ENCODE data around the gene CTIF.

The CTIF gene

GRCh38 chr18:48566589-48566988, 27.8 kb downstream of the CTIF start:
- Histone ChIP-seq H3K9me3 (ENCODE audit: control insufficient read depth, insufficient read depth, low read length) (no peaks in the 10 kb centered on the region), H3K4me1 (ENCODE audit: control insufficient read depth, insufficient read depth, low read length) (no peaks in the 10 kb centered on the region), H3K4me3 (ENCODE audit: low read length) (no peak overlapping the region), H3K27ac (ENCODE audit: low read length) (no peak overlapping the region), H3K27me3 (ENCODE audit: control insufficient read depth, insufficient read depth, low read length) (no peaks in the 10 kb centered on the region), H3K36me3 (ENCODE audit: control insufficient read depth, insufficient read depth, low read length) (no peaks in the 10 kb centered on the region)
- DNase-seq (ENCODE audit: low read depth, low spot score) = no peak
- no CpG with 5 or more reads among the region's 1 CpG for WGBS (ENCODE audit: insufficient coverage, insufficient read length)

- Histone ChIP-seq H3K4me3 (ENCODE audit: low read length) (no peak overlapping the region), H3K27me3 (ENCODE audit: control insufficient read depth, insufficient read depth, low read length) (no peaks in the 10 kb centered on the region), H3K4me1 (ENCODE audit: control insufficient read depth, insufficient read depth, low read length) (no peaks in the 10 kb centered on the region), H3K36me3 (ENCODE audit: control insufficient read depth, insufficient read depth, low read length) (no peaks in the 10 kb centered on the region), H3K9me3 (ENCODE audit: control insufficient read depth, insufficient read depth, low read length) (no peaks in the 10 kb centered on the region), H3K27ac (ENCODE audit: low read length) (no peak overlapping the region)
- no CpG with 5 or more reads among the region's 3 CpGs for WGBS (ENCODE audit: insufficient coverage, insufficient read length)
- no peak for DNase-seq (ENCODE audit: low read depth, low spot score)
Measured at GRCh38 chr18:48567388-48567787, 28.6 kb downstream of the CTIF start.

GRCh38 chr18:48569139-48569914, 30.5 kb downstream of the CTIF start:
- WGBS (ENCODE audit: insufficient coverage, insufficient read length) = no CpG with 5 or more reads among the region's 9 CpGs
- Histone ChIP-seq H3K36me3 (ENCODE audit: control insufficient read depth, insufficient read depth, low read length) (no peaks in the 10 kb centered on the region), H3K4me1 (ENCODE audit: control insufficient read depth, insufficient read depth, low read length) (peaks cover 1% of the 10 kb centered on the region), H3K9me3 (ENCODE audit: control insufficient read depth, insufficient read depth, low read length) (no peaks in the 10 kb centered on the region), H3K27ac (ENCODE audit: low read length) (no peak overlapping the region), H3K4me3 (ENCODE audit: low read length) (no peak overlapping the region), H3K27me3 (ENCODE audit: control insufficient read depth, insufficient read depth, low read length) (no peaks in the 10 kb centered on the region)
- no peak for DNase-seq (ENCODE audit: low read depth, low spot score)

GRCh38 chr18:48569915-48570264, 31.1 kb downstream of the CTIF start:
- no peaks in the 10 kb centered on the region for H3K27me3 ChIP-seq (ENCODE audit: control insufficient read depth, insufficient read depth, low read length)
- no peaks in the 10 kb centered on the region for H3K36me3 ChIP-seq (ENCODE audit: control insufficient read depth, insufficient read depth, low read length)
- no peak overlapping the region for H3K4me3 ChIP-seq (ENCODE audit: low read length)
- WGBS (ENCODE audit: insufficient coverage, insufficient read length) = no CpG with 5 or more reads among the region's 4 CpGs
- no peak for DNase-seq (ENCODE audit: low read depth, low spot score)
- H3K27ac ChIP-seq (ENCODE audit: low read length) = no peak overlapping the region
- H3K4me1 ChIP-seq (ENCODE audit: control insufficient read depth, insufficient read depth, low read length) = peaks cover 1% of the 10 kb centered on the region
- H3K9me3 ChIP-seq (ENCODE audit: control insufficient read depth, insufficient read depth, low read length) = no peaks in the 10 kb centered on the region

GRCh38 chr18:48570313-48570712, 31.5 kb downstream of the CTIF start:
- no peak for DNase-seq (ENCODE audit: low read depth, low spot score)
- no peaks in the 10 kb centered on the region for H3K9me3 ChIP-seq (ENCODE audit: control insufficient read depth, insufficient read depth, low read length)
- H3K36me3 ChIP-seq (ENCODE audit: control insufficient read depth, insufficient read depth, low read length) = no peaks in the 10 kb centered on the region
- WGBS (ENCODE audit: insufficient coverage, insufficient read length) = no CpG with 5 or more reads among the region's 6 CpGs
- no peaks in the 10 kb centered on the region for H3K27me3 ChIP-seq (ENCODE audit: control insufficient read depth, insufficient read depth, low read length)
- H3K27ac ChIP-seq (ENCODE audit: low read length) = no peak overlapping the region
- peaks cover 1% of the 10 kb centered on the region for H3K4me1 ChIP-seq (ENCODE audit: control insufficient read depth, insufficient read depth, low read length)
- H3K4me3 ChIP-seq (ENCODE audit: low read length) = no peak overlapping the region

GRCh38 chr18:48571639-48572384, 33.0 kb downstream of the CTIF start:
- no peak overlapping the region for H3K27ac ChIP-seq (ENCODE audit: low read length)
- no peaks in the 10 kb centered on the region for H3K36me3 ChIP-seq (ENCODE audit: control insufficient read depth, insufficient read depth, low read length)
- no peak overlapping the region for H3K4me3 ChIP-seq (ENCODE audit: low read length)
- no peak for DNase-seq (ENCODE audit: low read depth, low spot score)
- peaks cover 1% of the 10 kb centered on the region for H3K4me1 ChIP-seq (ENCODE audit: control insufficient read depth, insufficient read depth, low read length)
- no CpG with 5 or more reads among the region's 3 CpGs for WGBS (ENCODE audit: insufficient coverage, insufficient read length)
- no peaks in the 10 kb centered on the region for H3K9me3 ChIP-seq (ENCODE audit: control insufficient read depth, insufficient read depth, low read length)
- no peaks in the 10 kb centered on the region for H3K27me3 ChIP-seq (ENCODE audit: control insufficient read depth, insufficient read depth, low read length)

GRCh38 chr18:48572402-48573126, 33.7 kb downstream of the CTIF start:
- H3K36me3 ChIP-seq (ENCODE audit: control insufficient read depth, insufficient read depth, low read length) = no peaks in the 10 kb centered on the region
- no peak for DNase-seq (ENCODE audit: low read depth, low spot score)
- H3K27me3 ChIP-seq (ENCODE audit: control insufficient read depth, insufficient read depth, low read length) = no peaks in the 10 kb centered on the region
- peaks cover 1% of the 10 kb centered on the region for H3K4me1 ChIP-seq (ENCODE audit: control insufficient read depth, insufficient read depth, low read length)
- no CpG with 5 or more reads among the region's 10 CpGs for WGBS (ENCODE audit: insufficient coverage, insufficient read length)
- H3K4me3 ChIP-seq (ENCODE audit: low read length) = no peak overlapping the region
- H3K9me3 ChIP-seq (ENCODE audit: control insufficient read depth, insufficient read depth, low read length) = no peaks in the 10 kb centered on the region
- H3K27ac ChIP-seq (ENCODE audit: low read length) = no peak overlapping the region

- no peak for DNase-seq (ENCODE audit: low read depth, low spot score)
- Histone ChIP-seq H3K27me3 (ENCODE audit: control insufficient read depth, insufficient read depth, low read length) (no peaks in the 10 kb centered on the region), H3K27ac (ENCODE audit: low read length) (no peak overlapping the region), H3K4me3 (ENCODE audit: low read length) (no peak overlapping the region), H3K4me1 (ENCODE audit: control insufficient read depth, insufficient read depth, low read length) (peaks cover 1% of the 10 kb centered on the region), H3K36me3 (ENCODE audit: control insufficient read depth, insufficient read depth, low read length) (no peaks in the 10 kb centered on the region), H3K9me3 (ENCODE audit: control insufficient read depth, insufficient read depth, low read length) (no peaks in the 10 kb centered on the region)
- no CpG with 5 or more reads among the region's 14 CpGs for WGBS (ENCODE audit: insufficient coverage, insufficient read length)
Measured at GRCh38 chr18:48573632-48574283, 34.9 kb downstream of the CTIF start.

GRCh38 chr18:48574667-48575300, 36.0 kb downstream of the CTIF start:
- no peak overlapping the region for H3K27ac ChIP-seq (ENCODE audit: low read length)
- no peak overlapping the region for H3K4me3 ChIP-seq (ENCODE audit: low read length)
- H3K36me3 ChIP-seq (ENCODE audit: control insufficient read depth, insufficient read depth, low read length) = no peaks in the 10 kb centered on the region
- no peak for DNase-seq (ENCODE audit: low read depth, low spot score)
- no peaks in the 10 kb centered on the region for H3K27me3 ChIP-seq (ENCODE audit: control insufficient read depth, insufficient read depth, low read length)
- WGBS (ENCODE audit: insufficient coverage, insufficient read length) = no CpG with 5 or more reads among the region's 11 CpGs
- no peaks in the 10 kb centered on the region for H3K9me3 ChIP-seq (ENCODE audit: control insufficient read depth, insufficient read depth, low read length)
- H3K4me1 ChIP-seq (ENCODE audit: control insufficient read depth, insufficient read depth, low read length) = peaks cover 1% of the 10 kb centered on the region

- peaks cover 1% of the 10 kb centered on the region for H3K4me1 ChIP-seq (ENCODE audit: control insufficient read depth, insufficient read depth, low read length)
- H3K27ac ChIP-seq (ENCODE audit: low read length) = no peak overlapping the region
- H3K4me3 ChIP-seq (ENCODE audit: low read length) = no peak overlapping the region
- no peaks in the 10 kb centered on the region for H3K9me3 ChIP-seq (ENCODE audit: control insufficient read depth, insufficient read depth, low read length)
- DNase-seq (ENCODE audit: low read depth, low spot score) = no peak
- no peaks in the 10 kb centered on the region for H3K27me3 ChIP-seq (ENCODE audit: control insufficient read depth, insufficient read depth, low read length)
- WGBS (ENCODE audit: insufficient coverage, insufficient read length) = no CpG with 5 or more reads among the region's 8 CpGs
- H3K36me3 ChIP-seq (ENCODE audit: control insufficient read depth, insufficient read depth, low read length) = no peaks in the 10 kb centered on the region
Measured at GRCh38 chr18:48575301-48575657, 36.4 kb downstream of the CTIF start.

All from iPS DF 6.9 (cell line).